Hepatocyte (in vitro differentiated cells): ENCODE data around the gene IRF2BPL.

Source experiments
- EZH2 ChIP-seq: fragments of 200-600 bp; sonication (generic); IDR thresholded peaks from 2 replicates; pipeline ENCODE4 v1.6.1; 2016; ENCODE audit warnings: antibody characterized with exemption, mild to moderate bottlenecking, borderline replicate concordance
- EZH2phosphoT487 ChIP-seq: fragments of 200-600 bp; sonication (generic); IDR thresholded peaks from one replicate; pipeline ENCODE4 v1.6.1; 2018; ENCODE audit warnings: antibody characterized with exemption, mild to moderate bottlenecking, low read depth, moderate library complexity; ENCODE audit not compliant: unreplicated experiment, severe bottlenecking
- TF ChIP-seq, protein P1 (sequence below): fragments of 200-600 bp; sonication (generic); IDR thresholded peaks from 2 replicates; pipeline ENCODE4 v1.5.1; 2016; ENCODE audit warnings: antibody characterized with exemption, mild to moderate bottlenecking; ENCODE audit not compliant: poor library complexity

DNA sequence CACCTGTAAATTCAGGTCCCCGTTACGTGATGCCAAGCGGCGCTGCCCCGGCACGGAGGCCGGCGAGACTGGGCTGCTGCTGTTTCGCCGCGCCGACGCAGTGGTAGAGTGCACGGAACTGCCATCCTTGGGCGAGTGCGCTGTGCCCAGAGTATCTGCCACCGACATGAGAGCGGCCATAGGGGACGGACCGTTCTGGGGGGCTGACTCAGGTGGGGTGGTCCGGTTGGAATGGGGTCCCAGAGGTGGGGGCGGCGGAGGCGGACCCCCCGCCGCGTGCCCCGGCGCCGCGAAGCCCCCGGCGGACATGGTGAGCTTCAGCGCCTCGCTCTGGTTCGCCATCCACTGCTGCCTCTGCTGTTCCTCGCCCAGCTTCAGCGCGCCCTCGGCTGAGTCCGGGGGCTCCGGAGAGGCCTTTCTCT is 2.8 kb downstream of the IRF2BPL start:
- TF ChIP-seq, protein P1, sequence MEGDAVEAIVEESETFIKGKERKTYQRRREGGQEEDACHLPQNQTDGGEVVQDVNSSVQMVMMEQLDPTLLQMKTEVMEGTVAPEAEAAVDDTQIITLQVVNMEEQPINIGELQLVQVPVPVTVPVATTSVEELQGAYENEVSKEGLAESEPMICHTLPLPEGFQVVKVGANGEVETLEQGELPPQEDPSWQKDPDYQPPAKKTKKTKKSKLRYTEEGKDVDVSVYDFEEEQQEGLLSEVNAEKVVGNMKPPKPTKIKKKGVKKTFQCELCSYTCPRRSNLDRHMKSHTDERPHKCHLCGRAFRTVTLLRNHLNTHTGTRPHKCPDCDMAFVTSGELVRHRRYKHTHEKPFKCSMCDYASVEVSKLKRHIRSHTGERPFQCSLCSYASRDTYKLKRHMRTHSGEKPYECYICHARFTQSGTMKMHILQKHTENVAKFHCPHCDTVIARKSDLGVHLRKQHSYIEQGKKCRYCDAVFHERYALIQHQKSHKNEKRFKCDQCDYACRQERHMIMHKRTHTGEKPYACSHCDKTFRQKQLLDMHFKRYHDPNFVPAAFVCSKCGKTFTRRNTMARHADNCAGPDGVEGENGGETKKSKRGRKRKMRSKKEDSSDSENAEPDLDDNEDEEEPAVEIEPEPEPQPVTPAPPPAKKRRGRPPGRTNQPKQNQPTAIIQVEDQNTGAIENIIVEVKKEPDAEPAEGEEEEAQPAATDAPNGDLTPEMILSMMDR, result no peak
- no peak for TF ChIP-seq EZH2
- no peak for TF ChIP-seq EZH2phosphoT487
